ENCODE results near the gene DNAH11. TPM values are rescaled to one million over a fixed set of nuclear protein-coding genes. Genes with fewer than 3 reads are reported as not detected.

Gene DNAH11
- polyA plus RNA-seq, 1 donor from 2014 or later, result 0.16 TPM

DNA sequence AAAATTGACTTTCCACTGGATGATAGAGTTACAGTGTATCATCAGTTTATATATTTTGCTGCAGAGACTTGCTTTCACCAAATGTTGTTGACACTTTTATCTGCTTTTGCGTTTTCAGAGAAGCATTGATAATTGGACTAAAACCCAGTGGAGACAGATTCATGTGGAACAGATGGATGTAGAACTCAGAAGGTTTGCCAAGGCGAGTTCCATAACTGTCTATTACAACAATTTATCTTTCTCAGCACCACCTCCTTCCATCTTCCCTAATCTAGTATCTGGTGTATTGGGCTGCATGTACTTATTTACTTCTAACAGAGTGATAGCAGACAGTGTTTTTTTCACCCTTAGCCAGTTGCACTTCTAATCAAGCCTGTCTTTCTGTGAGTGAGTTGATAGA is 73.3 kb downstream of the DNAH11 start:
- no peaks in the 10 kb centered on the region for H3F3A ChIP-seq (ENCODE audit: insufficient read depth, low read length, poor library complexity, severe bottlenecking)
- no peak overlapping the region for H2AFZ ChIP-seq (ENCODE audit: low read depth, low read length)
- TF ChIP-seq MXI1 (conservative IDR thresholded peaks at IDR 0.05; ENCODE audit: poor library complexity, severe bottlenecking), result no peak
- TF ChIP-seq, protein P1, sequence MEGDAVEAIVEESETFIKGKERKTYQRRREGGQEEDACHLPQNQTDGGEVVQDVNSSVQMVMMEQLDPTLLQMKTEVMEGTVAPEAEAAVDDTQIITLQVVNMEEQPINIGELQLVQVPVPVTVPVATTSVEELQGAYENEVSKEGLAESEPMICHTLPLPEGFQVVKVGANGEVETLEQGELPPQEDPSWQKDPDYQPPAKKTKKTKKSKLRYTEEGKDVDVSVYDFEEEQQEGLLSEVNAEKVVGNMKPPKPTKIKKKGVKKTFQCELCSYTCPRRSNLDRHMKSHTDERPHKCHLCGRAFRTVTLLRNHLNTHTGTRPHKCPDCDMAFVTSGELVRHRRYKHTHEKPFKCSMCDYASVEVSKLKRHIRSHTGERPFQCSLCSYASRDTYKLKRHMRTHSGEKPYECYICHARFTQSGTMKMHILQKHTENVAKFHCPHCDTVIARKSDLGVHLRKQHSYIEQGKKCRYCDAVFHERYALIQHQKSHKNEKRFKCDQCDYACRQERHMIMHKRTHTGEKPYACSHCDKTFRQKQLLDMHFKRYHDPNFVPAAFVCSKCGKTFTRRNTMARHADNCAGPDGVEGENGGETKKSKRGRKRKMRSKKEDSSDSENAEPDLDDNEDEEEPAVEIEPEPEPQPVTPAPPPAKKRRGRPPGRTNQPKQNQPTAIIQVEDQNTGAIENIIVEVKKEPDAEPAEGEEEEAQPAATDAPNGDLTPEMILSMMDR (IDR thresholded peaks at IDR 0.05; ENCODE audit: poor library complexity, severe bottlenecking), result no peak
- TF ChIP-seq TAF1 (IDR thresholded peaks at IDR 0.05; ENCODE audit: low read depth), result no peak
- no peak for TF ChIP-seq EZH2 (IDR thresholded peaks at IDR 0.05; ENCODE audit: borderline replicate concordance, insufficient read depth, low read length, poor library complexity, severe bottlenecking)
- no peak for TF ChIP-seq SMC3 (conservative IDR thresholded peaks at IDR 0.05; ENCODE audit: poor library complexity)
- TF ChIP-seq EP300 (conservative IDR thresholded peaks at IDR 0.05; ENCODE audit: poor library complexity, severe bottlenecking), result no peak
- TF ChIP-seq RAD21 (conservative IDR thresholded peaks at IDR 0.05), result no peak
- TF ChIP-seq, protein P2, sequence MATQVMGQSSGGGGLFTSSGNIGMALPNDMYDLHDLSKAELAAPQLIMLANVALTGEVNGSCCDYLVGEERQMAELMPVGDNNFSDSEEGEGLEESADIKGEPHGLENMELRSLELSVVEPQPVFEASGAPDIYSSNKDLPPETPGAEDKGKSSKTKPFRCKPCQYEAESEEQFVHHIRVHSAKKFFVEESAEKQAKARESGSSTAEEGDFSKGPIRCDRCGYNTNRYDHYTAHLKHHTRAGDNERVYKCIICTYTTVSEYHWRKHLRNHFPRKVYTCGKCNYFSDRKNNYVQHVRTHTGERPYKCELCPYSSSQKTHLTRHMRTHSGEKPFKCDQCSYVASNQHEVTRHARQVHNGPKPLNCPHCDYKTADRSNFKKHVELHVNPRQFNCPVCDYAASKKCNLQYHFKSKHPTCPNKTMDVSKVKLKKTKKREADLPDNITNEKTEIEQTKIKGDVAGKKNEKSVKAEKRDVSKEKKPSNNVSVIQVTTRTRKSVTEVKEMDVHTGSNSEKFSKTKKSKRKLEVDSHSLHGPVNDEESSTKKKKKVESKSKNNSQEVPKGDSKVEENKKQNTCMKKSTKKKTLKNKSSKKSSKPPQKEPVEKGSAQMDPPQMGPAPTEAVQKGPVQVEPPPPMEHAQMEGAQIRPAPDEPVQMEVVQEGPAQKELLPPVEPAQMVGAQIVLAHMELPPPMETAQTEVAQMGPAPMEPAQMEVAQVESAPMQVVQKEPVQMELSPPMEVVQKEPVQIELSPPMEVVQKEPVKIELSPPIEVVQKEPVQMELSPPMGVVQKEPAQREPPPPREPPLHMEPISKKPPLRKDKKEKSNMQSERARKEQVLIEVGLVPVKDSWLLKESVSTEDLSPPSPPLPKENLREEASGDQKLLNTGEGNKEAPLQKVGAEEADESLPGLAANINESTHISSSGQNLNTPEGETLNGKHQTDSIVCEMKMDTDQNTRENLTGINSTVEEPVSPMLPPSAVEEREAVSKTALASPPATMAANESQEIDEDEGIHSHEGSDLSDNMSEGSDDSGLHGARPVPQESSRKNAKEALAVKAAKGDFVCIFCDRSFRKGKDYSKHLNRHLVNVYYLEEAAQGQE (IDR thresholded peaks at IDR 0.05; ENCODE audit: borderline replicate concordance), result no peak
- no peak overlapping the region for H3K9ac ChIP-seq (ENCODE audit: low read length)
- no peak overlapping the region for H3K4me3 ChIP-seq (ENCODE audit: low read length)
- no peaks in the 10 kb centered on the region for H3K9me3 ChIP-seq (ENCODE audit: low read length)
- no peaks in the 10 kb centered on the region for H3K27me3 ChIP-seq (ENCODE audit: insufficient read depth, low read depth, low read length)
- H3K27ac ChIP-seq (ENCODE audit: low read length), result no peak overlapping the region
- H3K79me2 ChIP-seq (replicated peaks; ENCODE audit: insufficient read depth, low read length), result no peaks in the 10 kb centered on the region
- H3K9me2 ChIP-seq (ENCODE audit: insufficient read depth, low read length), result no peaks in the 10 kb centered on the region
- H3K36me3 ChIP-seq (ENCODE audit: insufficient read depth, low read length), result no peaks in the 10 kb centered on the region
- no peak overlapping the region for H3K4me2 ChIP-seq (ENCODE audit: low read length)
- no peaks in the 10 kb centered on the region for H4K20me1 ChIP-seq (ENCODE audit: insufficient read depth)

DNA sequence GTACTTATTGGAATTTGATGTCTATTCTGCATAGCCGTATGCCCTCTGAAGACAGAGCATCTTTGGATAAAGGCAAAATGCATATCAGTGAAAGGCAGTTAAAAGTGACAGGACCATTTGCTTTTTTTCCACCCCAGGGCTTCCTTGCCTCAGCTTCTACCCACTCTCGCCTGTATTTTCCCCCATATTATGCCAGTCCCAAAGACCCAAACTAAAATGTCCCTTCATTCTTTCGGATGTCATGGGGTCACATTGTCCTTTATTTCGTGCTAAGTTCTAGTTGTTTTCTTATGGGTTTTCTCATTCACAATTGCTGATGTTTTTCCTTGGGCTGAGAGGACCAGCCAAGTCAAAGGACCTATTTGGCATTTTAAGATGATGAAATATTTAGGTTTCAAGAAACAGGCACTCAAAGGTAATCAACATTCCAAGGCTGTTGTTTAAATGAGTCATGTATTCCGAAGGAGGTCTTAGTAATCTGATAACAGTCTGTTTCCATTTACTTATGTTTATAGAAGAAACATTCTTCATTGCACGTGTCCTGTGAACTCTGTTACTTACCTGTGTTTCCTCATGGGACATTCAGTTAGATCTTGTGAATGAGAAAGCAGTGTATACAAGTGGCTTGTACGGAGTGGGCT is 74.1 kb downstream of the DNAH11 start:
- no peak overlapping the region for H3K27ac ChIP-seq (ENCODE audit: low read length)
- H3K9me3 ChIP-seq (ENCODE audit: low read length), result no peaks in the 10 kb centered on the region
- no peak overlapping the region for H3K4me3 ChIP-seq (ENCODE audit: low read length)
- no peaks in the 10 kb centered on the region for H3K27me3 ChIP-seq (ENCODE audit: insufficient read depth, low read depth, low read length)
- H3F3A ChIP-seq (ENCODE audit: insufficient read depth, low read length, poor library complexity, severe bottlenecking), result no peaks in the 10 kb centered on the region
- TF ChIP-seq POLR2AphosphoS5 (IDR thresholded peaks at IDR 0.05), result no peak
- TF ChIP-seq TAF1 (IDR thresholded peaks at IDR 0.05; ENCODE audit: low read depth), result no peak
- no peak for TF ChIP-seq MXI1 (conservative IDR thresholded peaks at IDR 0.05; ENCODE audit: poor library complexity, severe bottlenecking)
- TF ChIP-seq EZH2 (IDR thresholded peaks at IDR 0.05; ENCODE audit: borderline replicate concordance, insufficient read depth, low read length, poor library complexity, severe bottlenecking), result no peak
- no peak for TF ChIP-seq EP300 (conservative IDR thresholded peaks at IDR 0.05; ENCODE audit: poor library complexity, severe bottlenecking)
- TF ChIP-seq SMC3 (conservative IDR thresholded peaks at IDR 0.05; ENCODE audit: poor library complexity), result no peak
- TF ChIP-seq, protein P2 (IDR thresholded peaks at IDR 0.05; ENCODE audit: borderline replicate concordance), result no peak
- no peak for TF ChIP-seq RAD21 (conservative IDR thresholded peaks at IDR 0.05)
- TF ChIP-seq, protein P1 (IDR thresholded peaks at IDR 0.05; ENCODE audit: poor library complexity, severe bottlenecking), result no peak
- no peaks in the 10 kb centered on the region for H3K79me2 ChIP-seq (replicated peaks; ENCODE audit: insufficient read depth, low read length)
- H2AFZ ChIP-seq (ENCODE audit: low read depth, low read length), result no peak overlapping the region
- no peaks in the 10 kb centered on the region for H3K36me3 ChIP-seq (ENCODE audit: insufficient read depth, low read length)
- no peaks in the 10 kb centered on the region for H3K9me2 ChIP-seq (ENCODE audit: insufficient read depth, low read length)
- no peak overlapping the region for H3K9ac ChIP-seq (ENCODE audit: low read length)
- no peaks in the 10 kb centered on the region for H4K20me1 ChIP-seq (ENCODE audit: insufficient read depth)
- H3K4me2 ChIP-seq (ENCODE audit: low read length), result no peak overlapping the region

Measured in neural cell (in vitro differentiated cells).